GM12873 (cell line): Measurements from ENCODE around the gene ACTN2.

Source experiments
- CTCF ChIP-seq: IDR thresholded peaks from 2 replicates; pipeline ENCODE4 v1.5.1; 2012; ENCODE audit warnings: low read depth, mild to moderate bottlenecking, moderate library complexity, low read length, control low read depth; ENCODE audit not compliant: insufficient read depth; ENCODE audit errors: missing control alignments

Gene ACTN2

GRCh38 chr1:236795757-236796667 lies 109.7 kb downstream of the ACTN2 start:
- no peak for TF ChIP-seq CTCF

- no peak for TF ChIP-seq CTCF
These were observed 112.7 kb downstream of the ACTN2 start for GRCh38 chr1:236799001-236799400.

GRCh38 chr1:236800002-236800620 lies 113.8 kb downstream of the ACTN2 start:
- TF ChIP-seq CTCF, result no peak

- TF ChIP-seq CTCF, result no peak
These were observed 114.3 kb downstream of the ACTN2 start for GRCh38 chr1:236800623-236801022.

GRCh38 chr1:236802264-236802663 lies 116.0 kb downstream of the ACTN2 start:
- TF ChIP-seq CTCF, result no peak

- no peak for TF ChIP-seq CTCF
These were observed 120.3 kb downstream of the ACTN2 start for GRCh38 chr1:236806634-236807033.

GRCh38 chr1:236808005-236808404 lies 121.7 kb downstream of the ACTN2 start:
- no peak for TF ChIP-seq CTCF
